Stimulated activated CD4-positive, alpha-beta T cell treated with anti-CD3 and anti-CD28 coated beads, Interleukin-1b, Interleukin-23, amount 100 ng/mL, for 48 hours (primary cell): ENCODE measurements around the gene TMBIM4.
"Not testable (repeated sequence)": the region's sequence is repeated elsewhere in the genome, so short reads cannot be mapped to it uniquely, and the experiment has no call there.

ENCODE experiments used
- DNase-seq: peaks from one replicate; pipeline ENCODE4 v3.0.0-alpha.2; 2020

Gene TMBIM4

GRCh38 chr12:66182956-66183355 is 13.2 kb upstream of the TMBIM4 start:
- no peak for DNase-seq

- no peak for DNase-seq
Observed at GRCh38 chr12:66176105-66176900, 6.5 kb upstream of the TMBIM4 start.

GRCh38 chr12:66174391-66175325 is 4.9 kb upstream of the TMBIM4 start:
- not testable (repeated sequence) for DNase-seq

- DNase-seq: no peak
Observed at GRCh38 chr12:66170606-66171005, 810 bp upstream of the TMBIM4 start.

- DNase-seq: no peak
Observed at GRCh38 chr12:66168410-66168809, 1.4 kb downstream of the TMBIM4 start.

GRCh38 chr12:66166561-66166960 is 3.2 kb downstream of the TMBIM4 start:
- DNase-seq: no peak

GRCh38 chr12:66165141-66165540 is 4.7 kb downstream of the TMBIM4 start:
- no peak for DNase-seq

GRCh38 chr12:66164349-66164821 is 5.4 kb downstream of the TMBIM4 start:
- DNase-seq: no peak

GRCh38 chr12:66163289-66163688 is 6.5 kb downstream of the TMBIM4 start:
- DNase-seq: no peak

GRCh38 chr12:66162701-66163100 is 7.1 kb downstream of the TMBIM4 start:
- DNase-seq: no peak

GRCh38 chr12:66160704-66161103 is 9.1 kb downstream of the TMBIM4 start:
- DNase-seq: no peak

GRCh38 chr12:66159123-66159522 is 10.7 kb downstream of the TMBIM4 start:
- DNase-seq: no peak

- DNase-seq: no peak
Observed at GRCh38 chr12:66156654-66157053, 13.1 kb downstream of the TMBIM4 start.

- DNase-seq: no peak
Observed at GRCh38 chr12:66154776-66155175, 15.0 kb downstream of the TMBIM4 start.

- DNase-seq: no peak
Observed at GRCh38 chr12:66152732-66153131, 17.1 kb downstream of the TMBIM4 start.

GRCh38 chr12:66149702-66150398 is 19.9 kb downstream of the TMBIM4 start:
- no peak for DNase-seq

GRCh38 chr12:66144791-66145754 is 24.7 kb downstream of the TMBIM4 start:
- no peak for DNase-seq

- no peak for DNase-seq
Observed at GRCh38 chr12:66143868-66144267, 25.9 kb downstream of the TMBIM4 start.

GRCh38 chr12:66142826-66143225 is 27.0 kb downstream of the TMBIM4 start:
- no peak for DNase-seq

GRCh38 chr12:66141299-66141698 is 28.5 kb downstream of the TMBIM4 start:
- no peak for DNase-seq

GRCh38 chr12:66140731-66141130 is 29.1 kb downstream of the TMBIM4 start:
- no peak for DNase-seq

- no peak for DNase-seq
Observed at GRCh38 chr12:66139328-66139727, 30.5 kb downstream of the TMBIM4 start.
